K562 (cell line): ENCODE measurements around the gene KPNB1. TPM values are rescaled to one million over a fixed set of nuclear protein-coding genes. Genes with fewer than 3 reads are reported as not detected.

Source experiments
- ATAC-seq: fragments of 200-7000 bp; cut with Tn5 transposase; 3 replicates; pipeline ENCODE4 v1.9.1; 2020; ENCODE audit warnings: moderate library complexity
- BruUV-seq: library from RNA; stranded (reverse); fragments of 400-500 nt; replicated peaks from 2 replicates; lab custom pipeline; 2021; lab: Mats Ljungman, UMichigan
- CTCF ChIA-PET: fragments of 300-600 bp; formaldehyde crosslinking; extraction: SDS; loops from one replicate; lab custom pipeline; 2021; ENCODE audit warnings: low intra/inter-chr PET ratio; lab: Yijun Ruan, JAX
- POLR2A ChIA-PET: fragments of 300-600, 350-650 bp; sonication (Branson Sonifier 250); formaldehyde crosslinking; extraction: SDS; loops from one replicate; lab custom pipeline; 2021; ENCODE audit warnings: antibody characterized with exemption, inconsistent platforms; lab: Yijun Ruan, JAX
- DNase-seq, 4 experiments: peaks; one replicate each; pipeline versions ENCODE4 v3.0.0 to v3.0.0-alpha.2; 2011 to 2018; ENCODE audit warnings: low spot score in 3 of 4, mixed read lengths in 3 of 4; ENCODE audit errors: extremely low read depth in 1 of 4
- FAIRE-seq: peaks from 2 replicates; lab custom pipeline; 2011; peaks lifted over from hg19 to GRCh38; lab: Jason Lieb, UNC
- H2AFZ ChIP-seq: 2 replicates; pipeline ENCODE4 v1.6.0; 2011; ENCODE audit warnings: low read depth, low read length, control low read depth, inconsistent platforms
- H3K27ac ChIP-seq: fragments of 200-600 bp; 3 replicates; pipeline ENCODE4 v1.8.0; 2011; ENCODE audit warnings: low read depth, mild to moderate bottlenecking, control low read depth, inconsistent platforms, low read length, moderate library complexity, mixed read lengths; ENCODE audit errors: extremely low read depth
- H3K27me3 ChIP-seq, 2 experiments: fragments of 300-600 bp in 1 of 2; 2 replicates in 1 of 2; 3 replicates in 1 of 2; pipeline versions ENCODE4 v1.6.0 to v1.8.0; 2011; ENCODE audit warnings: inconsistent platforms in 2 of 2, low read length in 2 of 2, mild to moderate bottlenecking in 1 of 2, mixed read lengths in 1 of 2, moderate library complexity in 1 of 2; ENCODE audit not compliant: control insufficient read depth in 2 of 2, insufficient read depth in 2 of 2
- H3K36me3 ChIP-seq: fragments of 300-600 bp; 3 replicates; pipeline ENCODE4 v1.8.0; 2011; ENCODE audit warnings: mild to moderate bottlenecking, low read length, inconsistent platforms; ENCODE audit not compliant: control insufficient read depth, insufficient read depth
- H3K4me1 ChIP-seq, 2 experiments: fragments of 200-600 bp in 1 of 2; replicated peaks in 1 of 2; 2 replicates in 1 of 2; 3 replicates in 1 of 2; pipeline versions ENCODE4 v1.5.1 to v1.8.0; 2011; ENCODE audit warnings: inconsistent platforms in 2 of 2, low read length in 2 of 2, mild to moderate bottlenecking in 1 of 2, mixed read lengths in 1 of 2, moderate library complexity in 1 of 2; ENCODE audit not compliant: control insufficient read depth in 2 of 2, insufficient read depth in 2 of 2
- H3K4me2 ChIP-seq: 2 replicates; pipeline ENCODE4 v1.6.1; 2011; ENCODE audit warnings: low read length, control low read depth, inconsistent platforms, mixed read lengths; ENCODE audit not compliant: insufficient read depth
- H3K4me3 ChIP-seq: fragments of 200-600 bp; sonication (generic), shearing (Covaris generic); 2 replicates; pipeline ENCODE4 v1.5.1; 2016; ENCODE audit warnings: control low read depth, inconsistent platforms
- H3K79me2 ChIP-seq: fragments of 200-600 bp; 3 replicates; pipeline ENCODE4 v1.8.0; 2011; ENCODE audit warnings: low read length, inconsistent platforms; ENCODE audit not compliant: control insufficient read depth, insufficient read depth
- H3K9ac ChIP-seq, 2 experiments: 2 replicates each; pipeline versions ENCODE4 v1.6.0 to v1.6.1; 2011; ENCODE audit warnings: low read depth in 2 of 2, low read length in 2 of 2, control low read depth in 1 of 2, inconsistent platforms in 1 of 2, mild to moderate bottlenecking in 1 of 2, mixed read lengths in 1 of 2; ENCODE audit not compliant: insufficient read depth in 1 of 2
- H3K9me1 ChIP-seq: one replicate; pipeline ENCODE4 v1.6.0; 2011; ENCODE audit warnings: inconsistent platforms, mild to moderate bottlenecking, low read length, moderate library complexity; ENCODE audit not compliant: control insufficient read depth, insufficient read depth
- H3K9me3 ChIP-seq: replicated peaks from 2 replicates; pipeline ENCODE4 v1.5.1; 2011; ENCODE audit warnings: low read depth, low read length, inconsistent platforms; ENCODE audit not compliant: control insufficient read depth, insufficient read depth
- H4K20me1 ChIP-seq: replicated peaks from 2 replicates; pipeline ENCODE4 v1.6.1; 2011; ENCODE audit warnings: low read length, inconsistent platforms, mixed read lengths; ENCODE audit not compliant: control insufficient read depth, insufficient read depth
- BRCA1 ChIP-seq, 2 experiments: fragments of 450-650 bp in 1 of 2; sonication (generic) in 1 of 2; formaldehyde crosslinking in 1 of 2; IDR thresholded peaks; 2 replicates each; pipeline versions ENCODE4 v1.5.0 to v1.6.1; 2017 to 2020; ENCODE audit warnings: mild to moderate bottlenecking in 1 of 2, missing genetic modification reagents in 1 of 2
- CCAR2 ChIP-seq: fragments of 200-400 bp; formaldehyde crosslinking; IDR thresholded peaks from 2 replicates; pipeline ENCODE4 v1.6.1; 2017; ENCODE audit warnings: mild to moderate bottlenecking, low read depth, low read length
- CREM ChIP-seq: IDR thresholded peaks from 2 replicates; pipeline ENCODE4 v1.6.1; 2014; ENCODE audit warnings: antibody characterized with exemption, low read depth
- DIDO1 ChIP-seq: fragments of 450-650 bp; IDR thresholded peaks from 2 replicates; pipeline ENCODE4 v1.6.1; 2016; ENCODE audit warnings: low read depth, missing biosample characterization, missing genetic modification characterization
- FOXK1 ChIP-seq: sonication (generic); formaldehyde crosslinking; IDR thresholded peaks from 2 replicates; pipeline ENCODE4 v1.8.0; 2022; ENCODE audit warnings: missing genetic modification reagents, mild to moderate bottlenecking, borderline replicate concordance
- KLF13 ChIP-seq: fragments of 450-650 bp; IDR thresholded peaks from 2 replicates; pipeline ENCODE4 v1.6.1; 2016; ENCODE audit warnings: missing genetic modification characterization, low read depth, mild to moderate bottlenecking, missing compliant biosample characterization, moderate library complexity, borderline replicate concordance
- PBX2 ChIP-seq, 2 experiments: IDR thresholded peaks in 1 of 2; conservative IDR thresholded peaks in 1 of 2; 2 replicates each; pipeline ENCODE4 v1.6.1; 2016; ENCODE audit warnings: low read depth in 2 of 2, mild to moderate bottlenecking in 1 of 2, missing compliant biosample characterization in 1 of 2, missing genetic modification characterization in 1 of 2, moderate library complexity in 1 of 2
- POLR3A ChIP-seq: IDR thresholded peaks from 2 replicates; pipeline ENCODE4 v1.6.1; 2011; ENCODE audit warnings: borderline replicate concordance, mild to moderate bottlenecking, moderate library complexity; ENCODE audit not compliant: insufficient read length, insufficient read depth; ENCODE audit errors: extremely low read depth
- SNIP1 ChIP-seq: fragments of 450-650 bp; IDR thresholded peaks from 2 replicates; pipeline ENCODE4 v1.7.1; 2017; ENCODE audit warnings: low read depth, mild to moderate bottlenecking
- SOX6 ChIP-seq: fragments of 450-650 bp; IDR thresholded peaks from 2 replicates; pipeline ENCODE4 v1.6.1; 2014; ENCODE audit warnings: mild to moderate bottlenecking
- ZBTB17 ChIP-seq: fragments of 450-650 bp; formaldehyde crosslinking; IDR thresholded peaks from 2 replicates; pipeline ENCODE4 v1.4.0; 2020; ENCODE audit warnings: mild to moderate bottlenecking
- ZNF12 ChIP-seq: sonication (generic); formaldehyde crosslinking; IDR thresholded peaks from 2 replicates; pipeline ENCODE4 v1.4.0; 2020; ENCODE audit warnings: mild to moderate bottlenecking, missing genetic modification reagents
- in situ Hi-C: fragments of 300-500 bp; cut with MboI; formaldehyde crosslinking; loops from 4 replicates; pipeline ENCODE4 v1.15.0; 2018; ENCODE audit warnings: inconsistent platforms, mixed read lengths
- intact Hi-C: fragments of 100-400 bp; cut with micrococcal nuclease; formaldehyde crosslinking; loops from 2 replicates; pipeline ENCODE4 v1.14.2; 2022
- polyA plus RNA-seq, 8 experiments: library from polyadenylated mRNA; depleted of rRNA in 4 of 8; stranded (reverse) in 5 of 8; unstranded in 3 of 8; fragments of >200 nt; fragmentation: Nextera tagmentation in 2 of 8; fragmentation: Illumina TruSeq in 1 of 8; extraction: Ambion mirVana in 2 of 8; extraction: Trizol in 1 of 8; gene quantifications; 2 replicates each; pipeline versions ENCODE4 v1.2.1 to v1.2.3, GENCODE V29; 2011 to 2014; ENCODE audit warnings: inconsistent platforms in 1 of 8, missing spikeins in 1 of 8
- total RNA-seq, 7 experiments: library from RNA; depleted of rRNA in 6 of 7; stranded (reverse); fragments of >200 nt in 6 of 7; fragmentation: Illumina TruSeq in 2 of 7; extraction: Trizol in 2 of 7; gene quantifications; 2 replicates each; pipeline versions ENCODE4 v1.2.1 to v1.2.3, GENCODE V29; 2011 to 2021; ENCODE audit warnings: low replicate concordance in 1 of 7
- TF ChIP-seq, protein P1 (sequence below), 2 experiments: fragments of 450-650 bp; conservative IDR thresholded peaks; 2 replicates each; pipeline ENCODE4 v1.6.1; 2017; ENCODE audit warnings: mild to moderate bottlenecking in 2 of 2, moderate library complexity in 2 of 2
- TF ChIP-seq, protein P2 (sequence below), 3 experiments: IDR thresholded peaks in 2 of 3; conservative IDR thresholded peaks in 1 of 3; 2 replicates each; pipeline ENCODE4 v1.5.1; 2011 to 2012; ENCODE audit warnings: low read length in 3 of 3, mild to moderate bottlenecking in 3 of 3, control low read depth in 2 of 3, improper control_type of control experiment in 1 of 3, inconsistent platforms in 1 of 3, low read depth in 1 of 3, mixed read lengths in 1 of 3, moderate library complexity in 1 of 3; ENCODE audit not compliant: insufficient read depth in 2 of 3

Gene KPNB1
- total and polyA plus RNA-seq, 9 of the 15 experiments (the other 6 are each of a cell fraction or from before 2014, with no cell fraction given): 154 to 622 (median 354) TPM

- TF ChIP-seq KLF13 (tag) (no peak), POLR3A (no peak), FOXK1 (CRISPR knock-in tag) (no peak), CREM (0 out of 2 replicates have a peak, but pooled peaks have one; percentile 14), PBX2 (CRISPR knock-in tag; IDR thresholded peaks at IDR 0.05; ENCODE audit: low read depth) (no peak), PBX2 (tag; conservative IDR thresholded peaks at IDR 0.05; ENCODE audit: low read depth) (peak; percentile 61), DIDO1 (tag) (no peak)
Observed at GRCh38 chr17:47663912-47664623, 14.3 kb downstream of the KPNB1 start (continued).

GRCh38 chr17:47664624-47664941 is 14.9 kb downstream of the KPNB1 start:
- in situ Hi-C loops: no loop called here
- CTCF ChIA-PET: interaction anchor here (1.1 kb wide), 2 partner anchors 9 to 78 kb away, joined by 3 to 5 read pairs; no protein-coding TSS in a partner anchor
- no peak for FAIRE-seq
- Histone ChIP-seq H2AFZ (no peak overlapping the region), H3K36me3 (peaks cover 95% of the 10 kb centered on the region), H3K79me2 (peaks cover 17% of the 10 kb centered on the region; the same call in 2 of the 3 replicates), H3K27ac (no peak overlapping the region), H3K9ac (no peak overlapping the region), H3K9me1 (no peaks in the 10 kb centered on the region), H3K4me1 (no peaks in the 10 kb centered on the region), H3K4me2 (no peak overlapping the region), H4K20me1 (0 out of 2 replicates have a peak, but pooled peaks cover 6% of the 10 kb centered on the region), H3K4me3 (no peak overlapping the region), H3K27me3 (no peaks in the 10 kb centered on the region), H3K9me3 (no peaks in the 10 kb centered on the region)
- intact Hi-C loops: no loop called here
- POLR2A ChIA-PET: interaction anchor here (0.7 to 5.4 kb wide), 6 partner anchors 10 to 31 kb away, joined by 3 to 35 read pairs (median 6); partner anchors contain the start of gene KPNB1
- ATAC-seq: no peak
- BruUV-seq: no TSS peak
- no peak for DNase-seq
- TF ChIP-seq, protein P1, sequence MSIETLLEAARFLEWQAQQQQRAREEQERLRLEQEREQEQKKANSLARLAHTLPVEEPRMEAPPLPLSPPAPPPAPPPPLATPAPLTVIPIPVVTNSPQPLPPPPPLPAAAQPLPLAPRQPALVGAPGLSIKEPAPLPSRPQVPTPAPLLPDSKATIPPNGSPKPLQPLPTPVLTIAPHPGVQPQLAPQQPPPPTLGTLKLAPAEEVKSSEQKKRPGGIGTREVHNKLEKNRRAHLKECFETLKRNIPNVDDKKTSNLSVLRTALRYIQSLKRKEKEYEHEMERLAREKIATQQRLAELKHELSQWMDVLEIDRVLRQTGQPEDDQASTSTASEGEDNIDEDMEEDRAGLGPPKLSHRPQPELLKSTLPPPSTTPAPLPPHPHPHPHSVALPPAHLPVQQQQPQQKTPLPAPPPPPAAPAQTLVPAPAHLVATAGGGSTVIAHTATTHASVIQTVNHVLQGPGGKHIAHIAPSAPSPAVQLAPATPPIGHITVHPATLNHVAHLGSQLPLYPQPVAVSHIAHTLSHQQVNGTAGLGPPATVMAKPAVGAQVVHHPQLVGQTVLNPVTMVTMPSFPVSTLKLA (conservative IDR thresholded peaks at IDR 0.05): no peak
- TF ChIP-seq, protein P2, sequence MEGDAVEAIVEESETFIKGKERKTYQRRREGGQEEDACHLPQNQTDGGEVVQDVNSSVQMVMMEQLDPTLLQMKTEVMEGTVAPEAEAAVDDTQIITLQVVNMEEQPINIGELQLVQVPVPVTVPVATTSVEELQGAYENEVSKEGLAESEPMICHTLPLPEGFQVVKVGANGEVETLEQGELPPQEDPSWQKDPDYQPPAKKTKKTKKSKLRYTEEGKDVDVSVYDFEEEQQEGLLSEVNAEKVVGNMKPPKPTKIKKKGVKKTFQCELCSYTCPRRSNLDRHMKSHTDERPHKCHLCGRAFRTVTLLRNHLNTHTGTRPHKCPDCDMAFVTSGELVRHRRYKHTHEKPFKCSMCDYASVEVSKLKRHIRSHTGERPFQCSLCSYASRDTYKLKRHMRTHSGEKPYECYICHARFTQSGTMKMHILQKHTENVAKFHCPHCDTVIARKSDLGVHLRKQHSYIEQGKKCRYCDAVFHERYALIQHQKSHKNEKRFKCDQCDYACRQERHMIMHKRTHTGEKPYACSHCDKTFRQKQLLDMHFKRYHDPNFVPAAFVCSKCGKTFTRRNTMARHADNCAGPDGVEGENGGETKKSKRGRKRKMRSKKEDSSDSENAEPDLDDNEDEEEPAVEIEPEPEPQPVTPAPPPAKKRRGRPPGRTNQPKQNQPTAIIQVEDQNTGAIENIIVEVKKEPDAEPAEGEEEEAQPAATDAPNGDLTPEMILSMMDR (IDR thresholded peaks at IDR 0.05 in 2 of 3, conservative IDR thresholded peaks at IDR 0.05 in 1 of 3; ENCODE audit: insufficient read depth in 2 of 3, low read depth in 1 of 3, low read length in 3 of 3): no peak
- no peak for TF ChIP-seq SOX6
- TF ChIP-seq ZNF12 (CRISPR knock-in tag): no peak
- no peak for TF ChIP-seq BRCA1 (IDR thresholded peaks at IDR 0.05)
- TF ChIP-seq BRCA1 (CRISPR knock-in tag; IDR thresholded peaks at IDR 0.05): no peak
- no peak for TF ChIP-seq CCAR2
- TF ChIP-seq ZBTB17 (CRISPR knock-in tag): no peak
- no peak for TF ChIP-seq SNIP1
